Sigmoid colon (tissue), 4 donors: Measurements from ENCODE around the gene COIL.
"Not testable (repeated sequence)": the region's sequence is repeated elsewhere in the genome, so short reads cannot be mapped to it uniquely, and the experiment has no call there.

Source experiments
- CTCF ChIP-seq, 4 experiments: fragments of 450-650 bp in 3 of 4; fragments of 200-600 bp in 1 of 4; IDR thresholded peaks; one replicate each; pipeline ENCODE4 v1.5.1; 2016 to 2019; ENCODE audit warnings: antibody characterized with exemption in 4 of 4, mild to moderate bottlenecking in 3 of 4, moderate library complexity in 2 of 4
- EP300 ChIP-seq, 4 donors: sonication (generic); formaldehyde crosslinking; IDR thresholded peaks; one replicate each; pipeline ENCODE4 v1.6.1; 2017; ENCODE audit warnings: antibody characterized with exemption in 4 of 4
- POLR2A ChIP-seq, 2 donors: fragments of 450-650 bp; IDR thresholded peaks; one replicate each; pipeline ENCODE4 v1.6.1; 2016; ENCODE audit warnings: antibody characterized with exemption in 2 of 2, mild to moderate bottlenecking in 2 of 2, moderate library complexity in 2 of 2
- POLR2AphosphoS5 ChIP-seq, 4 donors: sonication (generic); formaldehyde crosslinking; IDR thresholded peaks; one replicate each; pipeline ENCODE4 v1.6.1; 2017; ENCODE audit warnings: antibody characterized with exemption in 4 of 4

GRCh38 chr17:56965681-56966080 is 4.8 kb upstream of the COIL start:
- not testable (repeated sequence) for TF ChIP-seq POLR2A, CTCF, EP300, POLR2AphosphoS5 (IDR thresholded peaks at IDR 0.05)
